H9 (cell line): ENCODE data around the gene C16orf90. TPM values are rescaled to one million over a fixed set of nuclear protein-coding genes. Genes with fewer than 3 reads are reported as not detected.

Experiments
- DNase-seq: peaks from one replicate; pipeline ENCODE4 v3.0.0-alpha.2; 2017
- H2AFZ ChIP-seq: one replicate; pipeline ENCODE4 v1.6.1; 2013; ENCODE audit warnings: mild to moderate bottlenecking, low read length, control low read depth, moderate library complexity
- H2AK5ac ChIP-seq: 2 replicates; pipeline ENCODE4 v1.6.1; 2013; ENCODE audit warnings: low read length, control low read depth, mixed read lengths; ENCODE audit not compliant: insufficient read length
- H2BK120ac ChIP-seq: one replicate; pipeline ENCODE4 v1.6.1; 2013; ENCODE audit warnings: low read depth, mild to moderate bottlenecking, low read length, control low read depth, inconsistent platforms; ENCODE audit not compliant: poor library complexity, severe bottlenecking
- H2BK12ac ChIP-seq: 2 replicates; pipeline ENCODE4 v1.6.1; 2013; ENCODE audit warnings: low read length, control low read depth, mixed read lengths, low read depth; ENCODE audit not compliant: insufficient read length
- H2BK15ac ChIP-seq: 2 replicates; pipeline ENCODE4 v1.6.1; 2013; ENCODE audit warnings: low read depth, low read length, control low read depth
- H2BK20ac ChIP-seq: one replicate; pipeline ENCODE4 v1.6.1; 2013; ENCODE audit warnings: low read depth, mild to moderate bottlenecking, low read length, control low read depth, inconsistent platforms; ENCODE audit not compliant: poor library complexity, severe bottlenecking
- H2BK5ac ChIP-seq: 2 replicates; pipeline ENCODE4 v1.6.1; 2013; ENCODE audit warnings: low read length, control low read depth, mixed read lengths; ENCODE audit not compliant: insufficient read length
- H3K14ac ChIP-seq: 2 replicates; pipeline ENCODE4 v1.6.1; 2013; ENCODE audit warnings: low read length, control low read depth; ENCODE audit not compliant: insufficient read depth
- H3K18ac ChIP-seq: 2 replicates; pipeline ENCODE4 v1.6.1; 2013; ENCODE audit warnings: low read depth, mild to moderate bottlenecking, mixed read lengths, low read length, control low read depth; ENCODE audit not compliant: insufficient read length
- H3K23ac ChIP-seq: 2 replicates; pipeline ENCODE4 v1.6.1; 2013; ENCODE audit warnings: low read length, control low read depth, mixed read lengths, low read depth; ENCODE audit not compliant: insufficient read length
- H3K23me2 ChIP-seq: 2 replicates; pipeline ENCODE4 v1.6.1; 2013; ENCODE audit warnings: low read depth, mild to moderate bottlenecking, mixed read lengths, low read length, control low read depth; ENCODE audit not compliant: insufficient read length, poor library complexity, severe bottlenecking
- H3K27ac ChIP-seq: 2 replicates; pipeline ENCODE4 v1.5.1; 2013; ENCODE audit warnings: low read length, control low read depth, mixed read lengths, low read depth; ENCODE audit not compliant: insufficient read length
- H3K27me3 ChIP-seq: 2 replicates; pipeline ENCODE4 v1.6.1; 2013; ENCODE audit warnings: low read length, control low read depth, inconsistent platforms; ENCODE audit not compliant: insufficient read depth
- H3K4ac ChIP-seq: 2 replicates; pipeline ENCODE4 v1.6.1; 2013; ENCODE audit warnings: low read depth, mild to moderate bottlenecking, control low read depth, inconsistent platforms, low read length, moderate library complexity
- H3K4me1 ChIP-seq: 2 replicates; pipeline ENCODE4 v1.6.1; 2013; ENCODE audit warnings: low read length, control low read depth, inconsistent platforms; ENCODE audit not compliant: insufficient read depth
- H3K4me2 ChIP-seq: 2 replicates; pipeline ENCODE4 v1.6.1; 2013; ENCODE audit warnings: low read length, control low read depth, mixed read lengths; ENCODE audit not compliant: insufficient read length, insufficient read depth
- H3K56ac ChIP-seq: 2 replicates; pipeline ENCODE4 v1.6.1; 2013; ENCODE audit warnings: low read depth, mild to moderate bottlenecking, mixed read lengths, low read length, control low read depth; ENCODE audit not compliant: insufficient read length
- H3K79me1 ChIP-seq: 2 replicates; pipeline ENCODE4 v1.6.1; 2013; ENCODE audit warnings: low read depth, mild to moderate bottlenecking, moderate library complexity, low read length, control low read depth, inconsistent platforms; ENCODE audit not compliant: insufficient read depth, poor library complexity, severe bottlenecking
- H3K79me2 ChIP-seq: 2 replicates; pipeline ENCODE4 v1.6.1; 2013; ENCODE audit warnings: low read length, control low read depth, inconsistent platforms; ENCODE audit not compliant: insufficient read depth
- H3K9ac ChIP-seq: 2 replicates; pipeline ENCODE4 v1.6.1; 2013; ENCODE audit warnings: low read length, control low read depth, mixed read lengths; ENCODE audit not compliant: insufficient read length; ENCODE audit errors: extremely low read depth
- H3K9me3 ChIP-seq: one replicate; pipeline ENCODE4 v1.6.1; 2013; ENCODE audit warnings: low read depth, low read length, inconsistent platforms; ENCODE audit not compliant: control insufficient read depth
- H3T11ph ChIP-seq: one replicate; pipeline ENCODE4 v1.6.1; 2013; ENCODE audit warnings: mild to moderate bottlenecking, low read length, control low read depth, inconsistent platforms
- H4K20me1 ChIP-seq: one replicate; pipeline ENCODE4 v1.6.1; 2013; ENCODE audit not compliant: control insufficient read depth, insufficient read length, insufficient read depth
- H4K5ac ChIP-seq: 2 replicates; pipeline ENCODE4 v1.6.1; 2013; ENCODE audit warnings: low read depth, mild to moderate bottlenecking, mixed read lengths, low read length, control low read depth; ENCODE audit not compliant: insufficient read length
- H4K8ac ChIP-seq: replicated peaks from 2 replicates; pipeline ENCODE4 v1.6.1; 2013; ENCODE audit warnings: low read length, control low read depth, mixed read lengths, low read depth; ENCODE audit not compliant: insufficient read length
- H4K91ac ChIP-seq: 2 replicates; pipeline ENCODE4 v1.6.1; 2013; ENCODE audit warnings: low read depth, mild to moderate bottlenecking, moderate library complexity, mixed read lengths, low read length, control low read depth; ENCODE audit not compliant: insufficient read length
- H3K27ac Mint-ChIP-seq, 3 experiments: 2 replicates in 2 of 3; 3 replicates in 1 of 3; pipeline ENCODE4 v1.8.0; 2020 to 2021; ENCODE audit warnings: mixed read lengths in 3 of 3, mild to moderate bottlenecking in 1 of 3, moderate library complexity in 1 of 3
- H3K27me3 Mint-ChIP-seq: 2 replicates; pipeline ENCODE4 v1.8.0; 2021; ENCODE audit warnings: low read depth, mild to moderate bottlenecking, moderate library complexity, mixed read lengths
- H3K36me3 Mint-ChIP-seq, 3 experiments: 2 replicates in 2 of 3; 3 replicates in 1 of 3; pipeline ENCODE4 v1.8.0; 2020 to 2021; ENCODE audit warnings: low read depth in 3 of 3, mixed read lengths in 3 of 3; ENCODE audit not compliant: insufficient read depth in 1 of 3
- H3K4me1 Mint-ChIP-seq, 2 experiments: 2 replicates each; pipeline ENCODE4 v1.8.0; 2020; ENCODE audit warnings: mixed read lengths in 2 of 2
- H3K4me3 Mint-ChIP-seq, 2 experiments: 2 replicates in 1 of 2; 3 replicates in 1 of 2; pipeline ENCODE4 v1.8.0; 2020 to 2021; ENCODE audit warnings: mild to moderate bottlenecking in 2 of 2, mixed read lengths in 2 of 2, moderate library complexity in 1 of 2
- H3K9me3 Mint-ChIP-seq, 2 experiments: 2 replicates in 1 of 2; 3 replicates in 1 of 2; pipeline ENCODE4 v1.8.0; 2020; ENCODE audit warnings: mild to moderate bottlenecking in 2 of 2, mixed read lengths in 2 of 2, moderate library complexity in 1 of 2
- WGBS: extraction: QIAGEN DNeasy Blood & Tissue Kit; methylation state at CpG from one replicate; pipeline ENCODE4 v1.1.7; 2013; ENCODE audit warnings: missing lambda C conversion rate, low lambda C conversion rate, mixed read lengths; ENCODE audit not compliant: insufficient read length; ENCODE audit errors: extremely low coverage; 5-methylcytosine and 5-hydroxymethylcytosine counted together
- total RNA-seq: library from RNA; stranded (reverse); gene quantifications from 2 replicates; pipeline ENCODE4 v1.2.1, GENCODE V29; 2021
- TF ChIP-seq, protein P1 (sequence below): fragments of 200-600 bp; sonication (generic); conservative IDR thresholded peaks from 3 replicates; pipeline ENCODE4 v1.8.0; 2021; ENCODE audit warnings: antibody characterized with exemption, mild to moderate bottlenecking

Gene C16orf90
- total RNA-seq, 1 experiment from 2014 or later: not detected

- no peaks in the 10 kb centered on the region for H3K9me3 ChIP-seq
- no peak overlapping the region; a peak in 1 of 7 replicates for H3K27ac Mint-ChIP-seq
- H3K4me3 Mint-ChIP-seq: no peak overlapping the region
- H4K5ac ChIP-seq: no peak overlapping the region
- TF ChIP-seq, protein P1, sequence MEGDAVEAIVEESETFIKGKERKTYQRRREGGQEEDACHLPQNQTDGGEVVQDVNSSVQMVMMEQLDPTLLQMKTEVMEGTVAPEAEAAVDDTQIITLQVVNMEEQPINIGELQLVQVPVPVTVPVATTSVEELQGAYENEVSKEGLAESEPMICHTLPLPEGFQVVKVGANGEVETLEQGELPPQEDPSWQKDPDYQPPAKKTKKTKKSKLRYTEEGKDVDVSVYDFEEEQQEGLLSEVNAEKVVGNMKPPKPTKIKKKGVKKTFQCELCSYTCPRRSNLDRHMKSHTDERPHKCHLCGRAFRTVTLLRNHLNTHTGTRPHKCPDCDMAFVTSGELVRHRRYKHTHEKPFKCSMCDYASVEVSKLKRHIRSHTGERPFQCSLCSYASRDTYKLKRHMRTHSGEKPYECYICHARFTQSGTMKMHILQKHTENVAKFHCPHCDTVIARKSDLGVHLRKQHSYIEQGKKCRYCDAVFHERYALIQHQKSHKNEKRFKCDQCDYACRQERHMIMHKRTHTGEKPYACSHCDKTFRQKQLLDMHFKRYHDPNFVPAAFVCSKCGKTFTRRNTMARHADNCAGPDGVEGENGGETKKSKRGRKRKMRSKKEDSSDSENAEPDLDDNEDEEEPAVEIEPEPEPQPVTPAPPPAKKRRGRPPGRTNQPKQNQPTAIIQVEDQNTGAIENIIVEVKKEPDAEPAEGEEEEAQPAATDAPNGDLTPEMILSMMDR: no peak
- no CpG with 5 or more reads among the region's 4 CpGs for WGBS
- H2BK120ac ChIP-seq: no peak overlapping the region
- no peaks in the 10 kb centered on the region for H3K79me2 ChIP-seq
- no peak overlapping the region for H2AFZ ChIP-seq
- no peak overlapping the region for H2BK15ac ChIP-seq
- H3K4me2 ChIP-seq: no peak overlapping the region
- H3T11ph ChIP-seq: no peak overlapping the region
- H3K9me3 Mint-ChIP-seq: no peaks in the 10 kb centered on the region
- no peaks in the 10 kb centered on the region for H4K20me1 ChIP-seq
- H2BK5ac ChIP-seq: no peak overlapping the region
- H3K9ac ChIP-seq: no peak overlapping the region
- no peaks in the 10 kb centered on the region for H3K23me2 ChIP-seq
- no peaks in the 10 kb centered on the region for H3K27me3 Mint-ChIP-seq
- no peak overlapping the region for H3K18ac ChIP-seq
- H4K8ac ChIP-seq: no peak overlapping the region
- no peaks in the 10 kb centered on the region for H3K79me1 ChIP-seq
- no peaks in the 10 kb centered on the region for H3K27me3 ChIP-seq
- no peak overlapping the region for H3K23ac ChIP-seq
- no peak overlapping the region for H3K56ac ChIP-seq
- no peak overlapping the region for H2BK20ac ChIP-seq
- DNase-seq: no peak
- no peaks in the 10 kb centered on the region for H3K4me1 ChIP-seq
- no peak overlapping the region for H4K91ac ChIP-seq
- H3K4me1 Mint-ChIP-seq: peaks cover 7 to 8% of the 10 kb centered on the region in 2 experiments
- H2AK5ac ChIP-seq: no peak overlapping the region
- H3K27ac ChIP-seq: no peak overlapping the region
- H3K36me3 Mint-ChIP-seq: peaks cover 10 to 16% (median 16%) of the 10 kb centered on the region in 3 experiments; a peak in 6 of 7 replicates
- H3K4ac ChIP-seq: no peak overlapping the region
- H2BK12ac ChIP-seq: no peak overlapping the region
- H3K14ac ChIP-seq: no peak overlapping the region
Measured at GRCh38 chr16:3536851-3537250, 41.6 kb upstream of the C16orf90 start.
